Adrenal gland (tissue), 12 donors: ENCODE data around the gene RARB. TPM values are rescaled to one million over a fixed set of nuclear protein-coding genes. Genes with fewer than 3 reads are reported as not detected.
A peak's percentile ranks its signal among the peaks of the same experiment; 100 is the strongest.

Source experiments
- DNase-seq, 7 donors: peaks; one replicate each; pipeline ENCODE4 v3.0.0-alpha.2; 2019 to 2020
- H3K27ac ChIP-seq, 5 donors: fragments of 200-600 bp; sonication (generic) in 4 of 5; 1 replicate in 3 of 5; 2 replicates in 2 of 5; pipeline versions ENCODE4 v1.5.1 to v1.8.0; 2016 to 2020; ENCODE audit warnings: mild to moderate bottlenecking in 1 of 5
- H3K27me3 ChIP-seq: fragments of 200-600 bp; 2 replicates; pipeline ENCODE4 v1.8.0; 2021
- H3K36me3 ChIP-seq, 2 donors: fragments of 200-600 bp; replicated peaks in 1 of 2; 1 replicate in 1 of 2; 2 replicates in 1 of 2; pipeline versions ENCODE4 v1.5.1 to v1.8.0; 2018 to 2022
- H3K4me1 ChIP-seq, 2 donors: fragments of 200-600 bp; replicated peaks in 1 of 2; 1 replicate in 1 of 2; 2 replicates in 1 of 2; pipeline versions ENCODE4 v1.5.1 to v1.8.0; 2018 to 2021
- H3K4me3 ChIP-seq, 4 donors: fragments of 200-600 bp; sonication (generic) in 3 of 4; one replicate each; pipeline ENCODE4 v1.5.1; 2016 to 2018
- H3K9me3 ChIP-seq, 3 donors: fragments of 200-600 bp; sonication (generic) in 1 of 3; replicated peaks in 1 of 3; 1 replicate in 2 of 3; 2 replicates in 1 of 3; pipeline versions ENCODE4 v1.5.1 to v1.8.0; 2016 to 2021
- POLR2A ChIP-seq, 2 donors: fragments of 450-650 bp; IDR thresholded peaks; one replicate each; pipeline ENCODE4 v1.6.1; 2017; ENCODE audit warnings: antibody characterized with exemption in 2 of 2, mild to moderate bottlenecking in 2 of 2, moderate library complexity in 1 of 2
- WGBS, 4 donors: extraction: QIAGEN DNeasy Blood & Tissue Kit in 2 of 4; methylation state at CpG; one replicate each; pipeline versions ENCODE4 v1.1.5 to v1.1.7; 2013 to 2017; 5-methylcytosine and 5-hydroxymethylcytosine counted together
- intact Hi-C, 2 donors: fragments of 100-400 bp; cut with DNase I; formaldehyde crosslinking; loops; one replicate each; pipeline versions ENCODE4 v1.14.1 to v1.15.0; 2022 to 2023
- polyA plus RNA-seq, 3 donors: library from polyadenylated mRNA; stranded (reverse); fragments of 200-250 nt in 2 of 3; fragments of 350-450 nt in 1 of 3; fragmentation: Illumina TruSeq in 1 of 3; extraction: RNeasy Lipid Tissue Mini Kit (QIAGEN cat#74804) in 1 of 3; gene quantifications; one replicate each; pipeline ENCODE4 v1.2.3, GENCODE V29; 2013 to 2014
- total RNA-seq, 9 donors: library from RNA; depleted of rRNA in 4 of 9; stranded (reverse); fragments of >200 nt in 4 of 9; fragments of 120-200 nt in 1 of 9; fragmentation: NEBNext Ultra II Directional in 1 of 9; extraction: Animal tissue kit (Norgen Biotek cat#: 25700) in 1 of 9; gene quantifications; one replicate each; pipeline versions ENCODE4 v1.1.0 to v1.2.4, GENCODE V29; 2013 to 2023
- TF ChIP-seq, protein P1 (sequence below), 6 experiments: fragments of 450-650 bp in 4 of 6; fragments of 200-600 bp in 2 of 6; sonication (generic) in 1 of 6; IDR thresholded peaks; 1 replicate in 5 of 6; 2 replicates in 1 of 6; pipeline versions ENCODE4 v1.5.1 to v1.8.0; 2016 to 2021; ENCODE audit warnings: antibody characterized with exemption in 6 of 6, mild to moderate bottlenecking in 2 of 6, moderate library complexity in 1 of 6
- donor health status: healthy with polysubstance abuse.
- donor health status: Bipolar disorder and iron deficiency.
- donor health status: DM: yes; HTN: yes; CAD: no.
- donor health status: DM: no; HTN: no; CAD: no.
- donor health status: DM: no; HTN: no; CAD: no.
- donor health status: DM: yes; HTN: yes; CAD: no.

The RARB gene
- total and polyA plus RNA-seq, 12 donors: 1.7 to 23.3 (median 9.7) TPM

GRCh38 chr3:25594007-25594502 is 166.0 kb downstream of the RARB start:
- peak overlapping the region in 1 of 5 donors; percentile 56 for H3K27ac ChIP-seq
- TF ChIP-seq POLR2A (IDR thresholded peaks at IDR 0.05): no peak
- TF ChIP-seq, protein P1, sequence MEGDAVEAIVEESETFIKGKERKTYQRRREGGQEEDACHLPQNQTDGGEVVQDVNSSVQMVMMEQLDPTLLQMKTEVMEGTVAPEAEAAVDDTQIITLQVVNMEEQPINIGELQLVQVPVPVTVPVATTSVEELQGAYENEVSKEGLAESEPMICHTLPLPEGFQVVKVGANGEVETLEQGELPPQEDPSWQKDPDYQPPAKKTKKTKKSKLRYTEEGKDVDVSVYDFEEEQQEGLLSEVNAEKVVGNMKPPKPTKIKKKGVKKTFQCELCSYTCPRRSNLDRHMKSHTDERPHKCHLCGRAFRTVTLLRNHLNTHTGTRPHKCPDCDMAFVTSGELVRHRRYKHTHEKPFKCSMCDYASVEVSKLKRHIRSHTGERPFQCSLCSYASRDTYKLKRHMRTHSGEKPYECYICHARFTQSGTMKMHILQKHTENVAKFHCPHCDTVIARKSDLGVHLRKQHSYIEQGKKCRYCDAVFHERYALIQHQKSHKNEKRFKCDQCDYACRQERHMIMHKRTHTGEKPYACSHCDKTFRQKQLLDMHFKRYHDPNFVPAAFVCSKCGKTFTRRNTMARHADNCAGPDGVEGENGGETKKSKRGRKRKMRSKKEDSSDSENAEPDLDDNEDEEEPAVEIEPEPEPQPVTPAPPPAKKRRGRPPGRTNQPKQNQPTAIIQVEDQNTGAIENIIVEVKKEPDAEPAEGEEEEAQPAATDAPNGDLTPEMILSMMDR (IDR thresholded peaks at IDR 0.05): peak; percentile 74 to 94 (median 86)
- H3K4me1 ChIP-seq: peaks cover 6 to 49% of the 10 kb centered on the region in 2 donors
- H3K27me3 ChIP-seq: no peaks in the 10 kb centered on the region
- H3K9me3 ChIP-seq: no peaks in the 10 kb centered on the region
- WGBS, 4 donors: 0 to 2% (median 0%) methylated on average over 1 of the region's 1 CpG
- intact Hi-C loops: loop anchor here (5.0 to 10.0 kb wide), 2 partner anchors 162 to 819 kb away; no protein-coding TSS in a partner anchor
- H3K36me3 ChIP-seq: peaks cover 0 to 17% of the 10 kb centered on the region in 2 donors
- no peak overlapping the region for H3K4me3 ChIP-seq
- peak in 1 of 7 donors; percentile 25 for DNase-seq

DNA sequence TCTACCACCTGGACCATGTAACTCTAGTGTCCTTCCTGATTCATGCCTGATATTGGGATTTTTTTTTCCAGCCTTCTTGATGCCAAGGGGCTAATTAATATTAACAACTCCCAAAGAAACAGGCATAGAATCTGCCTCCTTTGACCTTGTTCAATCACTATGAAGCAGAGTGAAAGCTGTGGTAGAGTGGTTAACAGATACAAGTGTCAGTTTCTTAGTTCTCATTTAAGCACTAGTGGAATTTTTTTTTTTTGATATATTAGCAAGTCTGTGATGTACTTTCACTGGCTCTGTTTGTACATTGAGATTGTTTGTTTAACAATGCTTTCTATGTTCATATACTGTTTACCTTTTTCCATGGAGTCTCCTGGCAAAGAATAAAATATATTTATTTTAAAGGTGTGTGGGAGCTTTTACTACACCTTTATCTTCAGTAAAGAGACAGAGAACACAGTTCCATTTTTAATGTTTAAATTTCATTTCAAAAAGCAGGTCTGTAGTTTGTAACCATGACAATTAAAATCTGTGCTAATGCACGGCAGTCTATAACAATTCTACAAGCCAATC is 169.6 kb downstream of the RARB start:
- no peaks in the 10 kb centered on the region for H3K9me3 ChIP-seq
- no peak for DNase-seq
- H3K4me3 ChIP-seq: no peak overlapping the region
- 80 to 86% (median 85%) methylated on average over 1 of the region's 1 CpG for WGBS, 4 donors
- no peaks in the 10 kb centered on the region for H3K27me3 ChIP-seq
- peaks cover 3 to 43% of the 10 kb centered on the region in 2 donors for H3K4me1 ChIP-seq
- TF ChIP-seq POLR2A (IDR thresholded peaks at IDR 0.05): no peak
- TF ChIP-seq, protein P1 (IDR thresholded peaks at IDR 0.05): no peak
- intact Hi-C loops: loop anchor here (10.0 kb wide), 1 partner anchor 823 kb away; no protein-coding TSS in a partner anchor
- H3K36me3 ChIP-seq: peaks cover 0 to 29% of the 10 kb centered on the region in 2 donors
- H3K27ac ChIP-seq: no peak overlapping the region

DNA sequence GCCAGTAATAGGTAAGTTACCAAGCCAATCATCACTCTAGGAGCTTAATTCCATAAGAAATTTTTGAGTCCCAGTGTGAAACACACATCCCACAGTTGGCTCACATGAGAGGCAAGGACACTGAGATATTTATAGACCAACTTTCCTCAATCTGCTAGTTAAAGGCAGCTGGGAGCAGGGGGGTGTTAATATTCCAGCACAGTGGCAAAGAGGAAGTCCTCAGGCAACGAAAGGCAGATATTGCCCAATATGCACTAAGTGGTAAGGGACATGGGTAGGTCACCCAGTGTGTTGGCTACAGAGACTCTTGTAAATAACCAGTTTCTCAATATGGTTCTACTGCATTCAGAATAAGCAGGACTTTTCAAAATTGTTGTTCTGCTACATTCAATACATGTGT is 175.6 kb downstream of the RARB start:
- Histone ChIP-seq H3K36me3 (peaks cover 3 to 30% of the 10 kb centered on the region in 2 donors), H3K4me3 (no peak overlapping the region), H3K27me3 (no peaks in the 10 kb centered on the region), H3K9me3 (no peaks in the 10 kb centered on the region), H3K4me1 (peaks cover 0 to 14% of the 10 kb centered on the region in 2 donors), H3K27ac (peak overlapping the region in 1 of 5 donors; percentile 53)
- TF ChIP-seq, protein P1 (IDR thresholded peaks at IDR 0.05): no peak
- TF ChIP-seq POLR2A (IDR thresholded peaks at IDR 0.05): no peak
- intact Hi-C loops: no loop called here
- 11 to 21% (median 13%) methylated on average over 1 of the region's 1 CpG for WGBS, 4 donors
- DNase-seq: peak in 4 of 7 donors; percentile 34 to 65 (median 40)

- 61 to 68% (median 66%) methylated on average over 5 of the region's 5 CpGs for WGBS, 4 donors
- Histone ChIP-seq H3K27me3 (no peaks in the 10 kb centered on the region), H3K27ac (peak overlapping the region in 1 of 5 donors; percentile 53), H3K9me3 (no peaks in the 10 kb centered on the region), H3K4me1 (peaks cover 0 to 14% of the 10 kb centered on the region in 2 donors), H3K36me3 (peaks cover 3 to 36% of the 10 kb centered on the region in 2 donors), H3K4me3 (no peak overlapping the region)
- intact Hi-C loops: no loop called here
- TF ChIP-seq, protein P1 (IDR thresholded peaks at IDR 0.05): no peak
- TF ChIP-seq POLR2A (IDR thresholded peaks at IDR 0.05): no peak
- no peak for DNase-seq
These were observed 176.2 kb downstream of the RARB start for GRCh38 chr3:25604107-25604805.
